ENCODE measurements around the gene FAAP24. TPM values are rescaled to one million over a fixed set of nuclear protein-coding genes. Genes with fewer than 3 reads are reported as not detected.
A peak's percentile ranks its signal among the peaks of the same experiment; 100 is the strongest.

FAAP24 gene
- total RNA-seq, 1 experiment from 2014 or later, result 6.9 TPM

GRCh38 chr19:32969549-32969948 lies 2.5 kb upstream of the FAAP24 start:
- H3K9me3 ChIP-seq (ENCODE audit: insufficient read depth, low read depth), result no peaks in the 10 kb centered on the region
- BruUV-seq (replicated peaks), result no TSS peak
- no peak for TF ChIP-seq CTCF (conservative IDR thresholded peaks at IDR 0.05)
- no peak for TF ChIP-seq EZH2 (IDR thresholded peaks at IDR 0.05; ENCODE audit: low read depth)
- peaks cover 19% of the 10 kb centered on the region; the same call in 1 of the 2 replicates for H3F3A ChIP-seq (ENCODE audit: insufficient read depth, low read depth)
- DNase-seq, result no peak
- no peak overlapping the region for H2AFZ ChIP-seq
- CTCF ChIA-PET, result no interaction called here
- intact Hi-C loops (cut with micrococcal nuclease; ENCODE audit: unreplicated experiment), result no loop called here
- H3K4me1 ChIP-seq (replicated peaks; ENCODE audit: insufficient read depth), result no peaks in the 10 kb centered on the region; the same call in 1 of the 2 replicates
- H3K79me2 ChIP-seq (ENCODE audit: low read depth), result peaks cover 30% of the 10 kb centered on the region
- no peaks in the 10 kb centered on the region for H4K20me1 ChIP-seq (ENCODE audit: insufficient read depth)
- H3K4me3 ChIP-seq, result no peak overlapping the region
- H3K27me3 ChIP-seq (ENCODE audit: insufficient read depth, low read depth), result no peaks in the 10 kb centered on the region
- POLR2A ChIA-PET (ENCODE audit: unreplicated experiment), result no interaction called here
- H3K9me2 ChIP-seq (ENCODE audit: insufficient read depth), result no peaks in the 10 kb centered on the region
- no peaks in the 10 kb centered on the region; the same call in 1 of the 2 replicates for H3K36me3 ChIP-seq (ENCODE audit: low read depth)
- no peak overlapping the region for H3K27ac ChIP-seq
- H3K4me2 ChIP-seq, result no peak overlapping the region

- H3K9me2 ChIP-seq (ENCODE audit: insufficient read depth), result no peaks in the 10 kb centered on the region
- peaks cover 30% of the 10 kb centered on the region for H3K79me2 ChIP-seq (ENCODE audit: low read depth)
- no peak for DNase-seq
- H2AFZ ChIP-seq, result peak overlapping the region; percentile 89
- POLR2A ChIA-PET (ENCODE audit: unreplicated experiment), result interaction anchor here (0.6 to 0.8 kb wide), 3 partner anchors 127 to 327 kb away, joined by 3 to 10 read pairs (median 4); no protein-coding TSS in a partner anchor
- H3K27me3 ChIP-seq (ENCODE audit: insufficient read depth, low read depth), result no peaks in the 10 kb centered on the region
- peak overlapping the region; percentile 99 for H3K4me2 ChIP-seq
- H3K9me3 ChIP-seq (ENCODE audit: insufficient read depth, low read depth), result no peaks in the 10 kb centered on the region
- peak overlapping the region; percentile 86 for H3K4me3 ChIP-seq
- TF ChIP-seq CTCF (conservative IDR thresholded peaks at IDR 0.05), result no peak
- no peak for TF ChIP-seq EZH2 (IDR thresholded peaks at IDR 0.05; ENCODE audit: low read depth)
- H3K4me1 ChIP-seq (replicated peaks; ENCODE audit: insufficient read depth), result no peaks in the 10 kb centered on the region; the same call in 1 of the 2 replicates
- TSS peak; percentile 55 for BruUV-seq (replicated peaks)
- intact Hi-C loops (cut with micrococcal nuclease; ENCODE audit: unreplicated experiment), result loop anchor here (5.0 kb wide), 1 partner anchor 279 kb away; the partner anchor contains the start of gene NUDT19
- H3F3A ChIP-seq (ENCODE audit: insufficient read depth, low read depth), result peaks cover 25% of the 10 kb centered on the region
- no peak overlapping the region for H3K27ac ChIP-seq
- no peaks in the 10 kb centered on the region for H3K36me3 ChIP-seq (ENCODE audit: low read depth)
- CTCF ChIA-PET, result interaction anchor here (0.5 to 0.6 kb wide), 2 partner anchors 147 to 1473 kb away, joined by 8 to 9 read pairs; no protein-coding TSS in a partner anchor
- no peaks in the 10 kb centered on the region for H4K20me1 ChIP-seq (ENCODE audit: insufficient read depth)
These were observed 938 bp upstream of the FAAP24 start for GRCh38 chr19:32971012-32971595.

- Histone ChIP-seq H3K4me3 (no peak overlapping the region), H3K27ac (no peak overlapping the region), H3K9me2 (ENCODE audit: insufficient read depth) (no peaks in the 10 kb centered on the region), H3K9me3 (ENCODE audit: insufficient read depth, low read depth) (no peaks in the 10 kb centered on the region), H3K36me3 (ENCODE audit: low read depth) (no peaks in the 10 kb centered on the region; the same call in none of the 2 replicates), H3K4me1 (replicated peaks; ENCODE audit: insufficient read depth) (no peaks in the 10 kb centered on the region), H3K27me3 (ENCODE audit: insufficient read depth, low read depth) (no peaks in the 10 kb centered on the region), H2AFZ (no peak overlapping the region), H3K4me2 (no peak overlapping the region), H4K20me1 (ENCODE audit: insufficient read depth) (no peaks in the 10 kb centered on the region), H3K79me2 (ENCODE audit: low read depth) (peaks cover 11% of the 10 kb centered on the region), H3F3A (ENCODE audit: insufficient read depth, low read depth) (peaks cover 56% of the 10 kb centered on the region)
- intact Hi-C loops (cut with micrococcal nuclease; ENCODE audit: unreplicated experiment), result loop anchor here (1.0 kb wide), 1 partner anchor 143 kb away; no protein-coding TSS in a partner anchor
- BruUV-seq (replicated peaks), result no TSS peak
- peak; percentile 96 for TF ChIP-seq CTCF (conservative IDR thresholded peaks at IDR 0.05)
- no peak for TF ChIP-seq EZH2 (IDR thresholded peaks at IDR 0.05; ENCODE audit: low read depth)
- ChIA-PET POLR2A (ENCODE audit: unreplicated experiment) (interaction anchor here (0.6 to 0.7 kb wide), 2 partner anchors 72 to 95 kb away, joined by 16 to 22 read pairs; no protein-coding TSS in a partner anchor), CTCF (interaction anchor here (0.6 to 1.3 kb wide), 2 partner anchors 66 to 143 kb away, joined by 3 to 4 read pairs; no protein-coding TSS in a partner anchor)
- DNase-seq, result peak; percentile 51 to 61
These were observed 4.3 kb downstream of the FAAP24 start for GRCh38 chr19:32976223-32976805.
